WTC11 (cell line): ENCODE measurements around the gene KRT5. TPM values are rescaled to one million over a fixed set of nuclear protein-coding genes. Genes with fewer than 3 reads are reported as not detected.

Experiments
- ATAC-seq: fragments of 200-7000 bp; cut with Tn5 transposase; 2 replicates; pipeline ENCODE4 v1.10.0; 2021; ENCODE audit warnings: mild to moderate bottlenecking, moderate library complexity
- CTCF ChIA-PET: fragments of 300-600 bp; sonication (Branson Sonifier 250); formaldehyde crosslinking; loops from one replicate; lab custom pipeline; 2021; ENCODE audit warnings: antibody characterized with exemption; lab: Charles Lee
- POLR2A ChIA-PET: fragments of 350-600 bp; sonication (Branson Sonifier 250); formaldehyde crosslinking; loops from one replicate; lab custom pipeline; 2021; ENCODE audit warnings: antibody characterized with exemption; lab: Charles Lee
- DNase-seq: peaks from one replicate; pipeline ENCODE4 v3.0.0; 2021; ENCODE audit warnings: low spot score
- H3K27ac Mint-ChIP-seq: 2 replicates; pipeline ENCODE4 v1.8.0; 2021; ENCODE audit warnings: mixed read lengths
- H3K27me3 Mint-ChIP-seq: 2 replicates; pipeline ENCODE4 v1.8.0; 2021; ENCODE audit warnings: low read depth, mild to moderate bottlenecking, moderate library complexity, mixed read lengths
- H3K36me3 Mint-ChIP-seq: 2 replicates; pipeline ENCODE4 v1.8.0; 2021; ENCODE audit warnings: mixed read lengths
- H3K4me1 Mint-ChIP-seq: 2 replicates; pipeline ENCODE4 v1.8.0; 2022; ENCODE audit warnings: mixed read lengths
- H3K4me3 Mint-ChIP-seq: 2 replicates; pipeline ENCODE4 v1.8.0; 2021; ENCODE audit warnings: mild to moderate bottlenecking, moderate library complexity, mixed read lengths
- H3K9me3 Mint-ChIP-seq: 2 replicates; pipeline ENCODE4 v1.8.0; 2021; ENCODE audit warnings: mixed read lengths
- ARID4B ChIP-seq: sonication (generic); formaldehyde crosslinking; IDR thresholded peaks from 2 replicates; pipeline ENCODE4 v1.8.0; 2023; ENCODE audit warnings: missing genetic modification reagents, mild to moderate bottlenecking, borderline replicate concordance
- E2F5 ChIP-seq: sonication (generic); formaldehyde crosslinking; IDR thresholded peaks from 2 replicates; pipeline ENCODE4 v1.8.1; 2022; ENCODE audit warnings: mild to moderate bottlenecking, moderate library complexity, missing genetic modification reagents
- ERG ChIP-seq: fragments of 250-450 bp; sonication (Bioruptor Pico); IDR thresholded peaks from 2 replicates; pipeline ENCODE4 v1.8.0; 2021; ENCODE audit warnings: mild to moderate bottlenecking
- NFYB ChIP-seq: sonication (generic); formaldehyde crosslinking; conservative IDR thresholded peaks from 2 replicates; pipeline ENCODE4 v1.8.0; 2022; ENCODE audit warnings: low read depth, missing genetic modification reagents
- SMAD4 ChIP-seq: sonication (generic); formaldehyde crosslinking; IDR thresholded peaks from 2 replicates; pipeline ENCODE4 v1.8.0; 2022; ENCODE audit warnings: mild to moderate bottlenecking, missing genetic modification reagents
- TEAD1 ChIP-seq: sonication (generic); formaldehyde crosslinking; IDR thresholded peaks from 2 replicates; pipeline ENCODE4 v1.8.0; 2022; ENCODE audit warnings: mild to moderate bottlenecking, missing genetic modification reagents
- USF2 ChIP-seq: sonication (generic); formaldehyde crosslinking; IDR thresholded peaks from 2 replicates; pipeline ENCODE4 v1.8.1; 2023; ENCODE audit warnings: mild to moderate bottlenecking, missing genetic modification reagents, moderate library complexity
- ZBTB21 ChIP-seq: sonication (generic); formaldehyde crosslinking; IDR thresholded peaks from 2 replicates; pipeline ENCODE4 v1.8.1; 2023; ENCODE audit warnings: mild to moderate bottlenecking, missing genetic modification reagents, borderline replicate concordance
- ZBTB43 ChIP-seq: sonication (generic); formaldehyde crosslinking; IDR thresholded peaks from 2 replicates; pipeline ENCODE4 v1.8.1; 2023; ENCODE audit warnings: mild to moderate bottlenecking, missing genetic modification reagents
- ZNF232 ChIP-seq: sonication (generic); formaldehyde crosslinking; IDR thresholded peaks from 2 replicates; pipeline ENCODE4 v1.8.0; 2022; ENCODE audit warnings: mild to moderate bottlenecking, missing genetic modification reagents
- ZNF263 ChIP-seq: sonication (generic); formaldehyde crosslinking; IDR thresholded peaks from 2 replicates; pipeline ENCODE4 v1.8.1; 2022; ENCODE audit warnings: low read depth, mild to moderate bottlenecking, moderate library complexity, missing genetic modification reagents
- ZNF671 ChIP-seq: fragments of 250-450 bp; sonication (Bioruptor Pico); IDR thresholded peaks from 2 replicates; pipeline ENCODE4 v1.8.0; 2021; ENCODE audit warnings: mild to moderate bottlenecking
- total RNA-seq: library from RNA; stranded (reverse); gene quantifications from 3 replicates; pipeline ENCODE4 v1.2.3, GENCODE V29; 2021
- TF ChIP-seq, protein P1 (sequence below): sonication (generic); formaldehyde crosslinking; IDR thresholded peaks from 2 replicates; pipeline ENCODE4 v1.8.1; 2023; ENCODE audit warnings: mild to moderate bottlenecking, missing genetic modification reagents, borderline replicate concordance

KRT5 gene
- total RNA-seq, 1 experiment from 2014 or later = not detected

GRCh38 chr12:52508211-52508610 lies 12.0 kb downstream of the KRT5 start:
- H3K4me1 Mint-ChIP-seq = peaks cover 8% of the 10 kb centered on the region; the same call in 1 of the 2 replicates
- no peak for DNase-seq
- H3K9me3 Mint-ChIP-seq = peaks cover 20% of the 10 kb centered on the region
- ATAC-seq = no peak
- TF ChIP-seq, protein P1, sequence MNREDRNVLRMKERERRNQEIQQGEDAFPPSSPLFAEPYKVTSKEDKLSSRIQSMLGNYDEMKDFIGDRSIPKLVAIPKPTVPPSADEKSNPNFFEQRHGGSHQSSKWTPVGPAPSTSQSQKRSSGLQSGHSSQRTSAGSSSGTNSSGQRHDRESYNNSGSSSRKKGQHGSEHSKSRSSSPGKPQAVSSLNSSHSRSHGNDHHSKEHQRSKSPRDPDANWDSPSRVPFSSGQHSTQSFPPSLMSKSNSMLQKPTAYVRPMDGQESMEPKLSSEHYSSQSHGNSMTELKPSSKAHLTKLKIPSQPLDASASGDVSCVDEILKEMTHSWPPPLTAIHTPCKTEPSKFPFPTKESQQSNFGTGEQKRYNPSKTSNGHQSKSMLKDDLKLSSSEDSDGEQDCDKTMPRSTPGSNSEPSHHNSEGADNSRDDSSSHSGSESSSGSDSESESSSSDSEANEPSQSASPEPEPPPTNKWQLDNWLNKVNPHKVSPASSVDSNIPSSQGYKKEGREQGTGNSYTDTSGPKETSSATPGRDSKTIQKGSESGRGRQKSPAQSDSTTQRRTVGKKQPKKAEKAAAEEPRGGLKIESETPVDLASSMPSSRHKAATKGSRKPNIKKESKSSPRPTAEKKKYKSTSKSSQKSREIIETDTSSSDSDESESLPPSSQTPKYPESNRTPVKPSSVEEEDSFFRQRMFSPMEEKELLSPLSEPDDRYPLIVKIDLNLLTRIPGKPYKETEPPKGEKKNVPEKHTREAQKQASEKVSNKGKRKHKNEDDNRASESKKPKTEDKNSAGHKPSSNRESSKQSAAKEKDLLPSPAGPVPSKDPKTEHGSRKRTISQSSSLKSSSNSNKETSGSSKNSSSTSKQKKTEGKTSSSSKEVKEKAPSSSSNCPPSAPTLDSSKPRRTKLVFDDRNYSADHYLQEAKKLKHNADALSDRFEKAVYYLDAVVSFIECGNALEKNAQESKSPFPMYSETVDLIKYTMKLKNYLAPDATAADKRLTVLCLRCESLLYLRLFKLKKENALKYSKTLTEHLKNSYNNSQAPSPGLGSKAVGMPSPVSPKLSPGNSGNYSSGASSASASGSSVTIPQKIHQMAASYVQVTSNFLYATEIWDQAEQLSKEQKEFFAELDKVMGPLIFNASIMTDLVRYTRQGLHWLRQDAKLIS = no peak
- TF ChIP-seq TEAD1 (CRISPR knock-in tag) (no peak), ZBTB21 (CRISPR knock-in tag) (no peak), ARID4B (CRISPR knock-in tag) (no peak), NFYB (CRISPR knock-in tag) (no peak), ZNF232 (no peak), ERG (no peak), E2F5 (CRISPR knock-in tag) (no peak), SMAD4 (CRISPR knock-in tag) (no peak), ZNF263 (CRISPR knock-in tag) (no peak), ZBTB43 (CRISPR knock-in tag) (no peak), USF2 (CRISPR knock-in tag) (no peak), ZNF671 (no peak)
- ChIA-PET CTCF (interaction anchor here (0.9 to 2.4 kb wide), 5 partner anchors 13 to 128 kb away, joined by 4 to 23 read pairs (median 8); no protein-coding TSS in a partner anchor), POLR2A (no interaction called here)
- no peak overlapping the region for H3K27ac Mint-ChIP-seq
- H3K36me3 Mint-ChIP-seq = peaks cover 5% of the 10 kb centered on the region; the same call in 1 of the 2 replicates
- H3K27me3 Mint-ChIP-seq = peaks cover 2% of the 10 kb centered on the region
- H3K4me3 Mint-ChIP-seq = no peak overlapping the region
